ENCODE data around the gene CLEC4C. TPM values are rescaled to one million over a fixed set of nuclear protein-coding genes. Genes with fewer than 3 reads are reported as not detected.

CLEC4C gene
- total RNA-seq, 2 experiments from 2014 or later, result 0.39 TPM; not detected in 1

DNA sequence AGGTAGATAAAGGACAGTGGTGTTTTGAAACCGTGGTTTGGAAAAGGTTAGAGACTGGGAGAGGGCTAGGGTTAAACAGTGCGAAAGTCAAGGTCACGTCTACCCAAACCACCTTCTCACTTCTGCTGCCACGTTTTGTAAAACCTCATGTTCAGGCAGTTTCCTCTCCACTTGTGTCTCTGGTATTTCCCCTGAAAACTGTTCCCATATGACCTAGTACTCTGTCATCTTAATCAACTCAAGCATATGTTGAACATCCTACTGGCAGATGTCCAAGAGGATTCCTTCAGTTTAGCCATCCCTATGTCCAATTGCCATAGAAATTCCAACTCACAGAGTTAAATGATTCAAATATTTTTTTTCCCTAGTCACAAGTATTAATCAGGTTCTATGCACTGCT is 17.4 kb downstream of the CLEC4C start:
- H3K9me3 Mint-ChIP-seq, result no peaks in the 10 kb centered on the region
- H3K36me3 Mint-ChIP-seq (ENCODE audit: low read depth), result no peaks in the 10 kb centered on the region
- H3K27ac Mint-ChIP-seq, result no peak overlapping the region
- POLR2A ChIA-PET, result no interaction called here
- intact Hi-C loops (cut with DNase I, micrococcal nuclease), result no loop called here
- H3K27me3 ChIP-seq (ENCODE audit: control insufficient read depth in 1 of 2, insufficient read depth in 2 of 2, low read length in 2 of 2), result no peaks in the 10 kb centered on the region
- no peak overlapping the region for H3K27ac ChIP-seq (ENCODE audit: low read depth in 1 of 2, low read length in 2 of 2)
- H3K4me3 Mint-ChIP-seq, result no peak overlapping the region
- TF ChIP-seq, protein P1, sequence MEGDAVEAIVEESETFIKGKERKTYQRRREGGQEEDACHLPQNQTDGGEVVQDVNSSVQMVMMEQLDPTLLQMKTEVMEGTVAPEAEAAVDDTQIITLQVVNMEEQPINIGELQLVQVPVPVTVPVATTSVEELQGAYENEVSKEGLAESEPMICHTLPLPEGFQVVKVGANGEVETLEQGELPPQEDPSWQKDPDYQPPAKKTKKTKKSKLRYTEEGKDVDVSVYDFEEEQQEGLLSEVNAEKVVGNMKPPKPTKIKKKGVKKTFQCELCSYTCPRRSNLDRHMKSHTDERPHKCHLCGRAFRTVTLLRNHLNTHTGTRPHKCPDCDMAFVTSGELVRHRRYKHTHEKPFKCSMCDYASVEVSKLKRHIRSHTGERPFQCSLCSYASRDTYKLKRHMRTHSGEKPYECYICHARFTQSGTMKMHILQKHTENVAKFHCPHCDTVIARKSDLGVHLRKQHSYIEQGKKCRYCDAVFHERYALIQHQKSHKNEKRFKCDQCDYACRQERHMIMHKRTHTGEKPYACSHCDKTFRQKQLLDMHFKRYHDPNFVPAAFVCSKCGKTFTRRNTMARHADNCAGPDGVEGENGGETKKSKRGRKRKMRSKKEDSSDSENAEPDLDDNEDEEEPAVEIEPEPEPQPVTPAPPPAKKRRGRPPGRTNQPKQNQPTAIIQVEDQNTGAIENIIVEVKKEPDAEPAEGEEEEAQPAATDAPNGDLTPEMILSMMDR (IDR thresholded peaks at IDR 0.05), result no peak
- H3K4me1 Mint-ChIP-seq (ENCODE audit: low read depth), result no peaks in the 10 kb centered on the region
- H3K4me3 ChIP-seq (ENCODE audit: low read length), result no peak overlapping the region
- ATAC-seq (ENCODE audit: poor library complexity) (no peak), DNase-seq (no peak)
- H3K36me3 ChIP-seq (ENCODE audit: insufficient read depth, low read length), result no peaks in the 10 kb centered on the region
- H3K27me3 Mint-ChIP-seq, result peaks cover 6% of the 10 kb centered on the region
- peaks cover 0 to 4% of the 10 kb centered on the region in 2 experiments for H3K9me3 ChIP-seq (ENCODE audit: control insufficient read depth in 1 of 2, insufficient read depth in 1 of 2, low read length in 2 of 2)
- no peaks in the 10 kb centered on the region for H3K4me1 ChIP-seq (ENCODE audit: insufficient read depth, low read length)
- CTCF ChIA-PET, result no interaction called here

DNA sequence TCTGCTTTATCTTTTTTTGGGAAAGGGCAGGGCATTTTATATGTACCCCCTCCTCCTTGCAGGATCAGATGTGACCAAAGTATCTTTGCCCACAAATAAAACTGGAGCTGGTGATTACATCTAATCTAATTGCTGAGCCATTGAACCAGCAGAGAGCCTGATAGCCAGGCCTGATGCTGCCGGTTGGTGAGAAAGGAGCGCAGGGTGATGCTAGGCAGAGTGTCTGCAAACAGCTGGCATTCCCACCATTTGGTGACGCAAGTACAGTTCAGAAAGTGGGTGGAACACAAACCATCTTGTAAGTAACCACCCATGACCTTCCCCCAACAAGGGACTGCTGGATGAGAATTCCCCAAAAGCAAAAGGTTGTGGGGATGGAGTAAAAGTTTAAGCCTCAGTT is 23.2 kb downstream of the CLEC4C start:
- DNase-seq (no peak), ATAC-seq (ENCODE audit: poor library complexity) (no peak)
- H3K36me3 ChIP-seq (ENCODE audit: insufficient read depth, low read length), result no peaks in the 10 kb centered on the region
- H3K27ac ChIP-seq (ENCODE audit: low read depth in 1 of 2, low read length in 2 of 2), result no peak overlapping the region
- Mint-ChIP-seq H3K27ac (no peak overlapping the region), H3K4me3 (no peak overlapping the region), H3K27me3 (peaks cover 4% of the 10 kb centered on the region), H3K9me3 (no peaks in the 10 kb centered on the region), H3K36me3 (ENCODE audit: low read depth) (no peaks in the 10 kb centered on the region), H3K4me1 (ENCODE audit: low read depth) (no peaks in the 10 kb centered on the region)
- no peak overlapping the region for H3K4me3 ChIP-seq (ENCODE audit: low read length)
- H3K4me1 ChIP-seq (ENCODE audit: insufficient read depth, low read length), result no peaks in the 10 kb centered on the region
- H3K27me3 ChIP-seq (ENCODE audit: control insufficient read depth in 1 of 2, insufficient read depth in 2 of 2, low read length in 2 of 2), result no peaks in the 10 kb centered on the region
- H3K9me3 ChIP-seq (ENCODE audit: control insufficient read depth in 1 of 2, insufficient read depth in 1 of 2, low read length in 2 of 2), result peaks cover 0 to 4% of the 10 kb centered on the region in 2 experiments
- ChIA-PET CTCF (no interaction called here), POLR2A (no interaction called here)
- TF ChIP-seq, protein P1 (IDR thresholded peaks at IDR 0.05), result no peak
- intact Hi-C loops (cut with DNase I, micrococcal nuclease), result no loop called here

DNA sequence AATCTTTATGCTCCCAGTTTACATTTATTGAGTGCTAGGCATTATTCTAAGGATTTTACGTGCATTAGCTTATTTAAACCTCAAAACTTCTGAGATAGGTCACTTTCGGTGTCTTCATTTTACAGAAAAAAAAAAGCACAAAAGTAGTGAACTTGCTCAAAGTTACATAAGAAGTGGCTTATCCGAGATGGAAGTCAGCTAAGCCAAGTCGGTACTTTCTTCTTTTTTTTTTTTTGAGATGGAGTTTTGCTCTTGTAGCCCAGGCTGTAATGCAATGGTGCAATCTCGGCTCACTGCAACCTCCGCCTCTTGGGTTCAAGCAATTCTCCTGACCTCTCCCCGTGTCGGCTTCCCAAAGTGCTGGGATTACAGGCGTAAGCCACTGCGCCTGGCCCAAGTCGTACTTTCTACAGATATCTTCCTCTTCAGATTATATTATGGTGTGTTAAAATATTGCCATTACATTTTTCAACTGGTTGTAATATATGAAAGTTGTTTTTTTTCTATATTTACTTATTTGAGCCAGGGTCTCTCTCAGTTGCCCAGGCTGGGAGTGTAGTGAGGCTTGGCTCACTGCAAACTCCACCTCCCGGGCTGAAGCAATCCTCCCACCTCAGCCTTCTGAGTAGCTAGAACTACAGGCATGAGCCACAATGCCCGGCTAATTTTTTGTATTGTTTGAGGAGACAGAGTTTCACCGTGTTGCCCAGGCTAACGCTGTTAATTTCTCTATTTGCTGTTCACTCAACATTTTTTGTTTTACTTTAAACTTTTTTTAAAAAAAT is 27.0 kb downstream of the CLEC4C start:
- Mint-ChIP-seq H3K27ac (no peak overlapping the region), H3K4me1 (ENCODE audit: low read depth) (no peaks in the 10 kb centered on the region), H3K9me3 (no peaks in the 10 kb centered on the region), H3K4me3 (no peak overlapping the region), H3K27me3 (peaks cover 14% of the 10 kb centered on the region), H3K36me3 (ENCODE audit: low read depth) (no peaks in the 10 kb centered on the region)
- TF ChIP-seq, protein P1 (IDR thresholded peaks at IDR 0.05), result no peak
- no peak for DNase-seq
- Histone ChIP-seq H3K4me3 (ENCODE audit: low read length) (no peak overlapping the region), H3K4me1 (ENCODE audit: insufficient read depth, low read length) (no peaks in the 10 kb centered on the region), H3K36me3 (ENCODE audit: insufficient read depth, low read length) (no peaks in the 10 kb centered on the region), H3K27ac (ENCODE audit: low read depth in 1 of 2, low read length in 2 of 2) (no peak overlapping the region), H3K9me3 (ENCODE audit: control insufficient read depth in 1 of 2, insufficient read depth in 1 of 2, low read length in 2 of 2) (no peaks in the 10 kb centered on the region), H3K27me3 (ENCODE audit: control insufficient read depth in 1 of 2, insufficient read depth in 2 of 2, low read length in 2 of 2) (no peaks in the 10 kb centered on the region)
- ChIA-PET POLR2A (no interaction called here), CTCF (no interaction called here)
- ATAC-seq (ENCODE audit: poor library complexity), result no peak
- intact Hi-C loops (cut with DNase I, micrococcal nuclease), result no loop called here

Data from CD4-positive, alpha-beta T cell (primary cell).